Measurements from ENCODE around the gene FBP1.

FBP1 gene

DNA sequence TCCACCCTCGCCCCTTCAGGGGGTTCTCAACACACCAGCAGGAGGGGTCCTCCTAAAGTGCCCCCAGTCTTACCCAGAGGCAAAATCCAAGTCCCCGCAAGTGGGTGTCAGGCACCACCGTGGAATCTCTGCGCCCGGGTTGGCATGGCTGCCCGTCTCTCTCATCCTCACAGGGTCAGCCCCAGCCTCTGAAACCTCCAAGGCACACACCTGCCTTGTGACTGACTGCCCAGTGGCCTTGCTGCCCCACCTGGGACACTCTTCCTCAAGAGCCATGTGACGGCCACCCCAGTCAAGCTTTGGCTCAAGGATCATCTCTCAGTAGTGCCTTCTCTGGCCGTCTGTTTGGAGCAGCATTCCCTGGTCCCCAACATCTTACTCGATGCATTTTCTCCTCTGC is 50.6 kb downstream of the FBP1 start:
- Histone ChIP-seq H3K36me3 (ENCODE audit: control insufficient read depth, low read depth, low read length) (no peaks in the 10 kb centered on the region), H3K27ac (ENCODE audit: low read length) (no peak overlapping the region), H3K27me3 (ENCODE audit: control insufficient read depth, insufficient read depth, low read length) (no peaks in the 10 kb centered on the region), H3K9me3 (ENCODE audit: control insufficient read depth, low read depth, low read length) (no peaks in the 10 kb centered on the region), H3K9ac (ENCODE audit: low read length) (no peak overlapping the region), H3K4me1 (ENCODE audit: control insufficient read depth, low read depth, low read length) (no peaks in the 10 kb centered on the region), H3K4me3 (ENCODE audit: low read length) (no peak overlapping the region)

DNA sequence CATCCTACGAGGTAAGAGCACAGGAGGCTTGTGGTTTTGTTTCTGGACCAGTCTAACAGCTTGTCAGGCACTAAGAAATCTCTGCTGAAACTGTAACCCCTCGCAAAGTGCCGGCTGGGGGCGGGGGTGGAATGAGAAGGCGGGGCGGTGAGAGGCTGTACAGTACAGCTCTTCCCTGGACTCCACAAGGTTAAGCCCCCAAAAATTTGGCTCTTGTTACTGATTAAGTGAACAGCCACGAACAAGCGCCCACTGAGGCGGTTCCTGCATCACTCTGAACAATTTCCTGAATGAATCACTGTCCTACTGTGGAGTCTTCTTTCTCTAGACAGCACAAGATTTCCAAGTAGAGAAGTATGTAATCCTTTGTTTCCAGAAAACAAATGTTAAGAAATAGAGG is 52.5 kb downstream of the FBP1 start:
- Histone ChIP-seq H3K4me1 (ENCODE audit: control insufficient read depth, low read depth, low read length) (no peaks in the 10 kb centered on the region), H3K36me3 (ENCODE audit: control insufficient read depth, low read depth, low read length) (no peaks in the 10 kb centered on the region), H3K27ac (ENCODE audit: low read length) (no peak overlapping the region), H3K27me3 (ENCODE audit: control insufficient read depth, insufficient read depth, low read length) (no peaks in the 10 kb centered on the region), H3K9me3 (ENCODE audit: control insufficient read depth, low read depth, low read length) (no peaks in the 10 kb centered on the region), H3K9ac (ENCODE audit: low read length) (no peak overlapping the region), H3K4me3 (ENCODE audit: low read length) (no peak overlapping the region)

DNA sequence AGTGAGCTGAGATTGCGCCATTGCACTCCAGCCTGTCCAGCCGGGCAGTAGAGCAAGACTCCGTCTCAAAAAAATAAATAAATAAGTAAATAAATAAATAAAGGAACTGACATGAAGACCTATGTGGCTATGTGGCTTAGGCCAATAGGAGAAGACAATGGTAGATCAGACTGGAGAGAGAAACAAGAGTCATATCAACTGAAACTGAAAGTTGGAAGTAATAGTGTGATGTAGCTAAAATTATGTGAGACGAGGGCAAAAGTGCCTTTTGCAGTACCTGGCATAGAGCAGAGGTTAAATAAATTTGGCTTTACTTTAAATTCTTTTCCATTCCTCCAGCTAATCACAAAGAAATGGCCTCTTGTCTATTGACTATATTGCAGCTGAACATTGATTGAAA is 53.0 kb downstream of the FBP1 start:
- H3K27ac ChIP-seq (ENCODE audit: low read length), result no peak overlapping the region
- no peak overlapping the region for H3K9ac ChIP-seq (ENCODE audit: low read length)
- H3K27me3 ChIP-seq (ENCODE audit: control insufficient read depth, insufficient read depth, low read length), result no peaks in the 10 kb centered on the region

DNA sequence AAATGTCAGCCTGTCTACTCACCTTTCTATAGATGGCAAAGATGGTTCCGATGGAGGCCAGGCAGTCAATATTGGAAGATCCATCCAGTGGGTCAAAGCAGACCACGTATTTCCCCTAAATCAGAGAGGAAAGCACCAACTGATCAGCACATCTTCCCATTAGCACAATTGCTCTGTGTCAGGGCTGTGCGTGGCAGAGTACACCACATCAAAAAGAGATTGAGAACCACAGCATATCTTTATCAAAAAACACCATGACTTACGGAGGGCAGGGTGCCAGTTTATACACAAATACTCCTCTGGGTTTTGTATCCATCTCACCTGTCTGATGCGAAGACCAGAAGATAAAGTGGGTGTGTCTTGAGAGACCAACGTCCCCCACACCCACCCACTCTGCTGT is 54.8 kb downstream of the FBP1 start:
- Histone ChIP-seq H3K9ac (ENCODE audit: low read length) (no peak overlapping the region), H3K36me3 (ENCODE audit: control insufficient read depth, low read depth, low read length) (no peaks in the 10 kb centered on the region), H3K9me3 (ENCODE audit: control insufficient read depth, low read depth, low read length) (no peaks in the 10 kb centered on the region)

More for the DNA sequence above, 53.0 kb downstream of the FBP1 start:
- no peaks in the 10 kb centered on the region for H3K36me3 ChIP-seq (ENCODE audit: control insufficient read depth, low read depth, low read length)
- no peaks in the 10 kb centered on the region for H3K4me1 ChIP-seq (ENCODE audit: control insufficient read depth, low read depth, low read length)
- no peak overlapping the region for H3K4me3 ChIP-seq (ENCODE audit: low read length)
- no peaks in the 10 kb centered on the region for H3K9me3 ChIP-seq (ENCODE audit: control insufficient read depth, low read depth, low read length)

DNA sequence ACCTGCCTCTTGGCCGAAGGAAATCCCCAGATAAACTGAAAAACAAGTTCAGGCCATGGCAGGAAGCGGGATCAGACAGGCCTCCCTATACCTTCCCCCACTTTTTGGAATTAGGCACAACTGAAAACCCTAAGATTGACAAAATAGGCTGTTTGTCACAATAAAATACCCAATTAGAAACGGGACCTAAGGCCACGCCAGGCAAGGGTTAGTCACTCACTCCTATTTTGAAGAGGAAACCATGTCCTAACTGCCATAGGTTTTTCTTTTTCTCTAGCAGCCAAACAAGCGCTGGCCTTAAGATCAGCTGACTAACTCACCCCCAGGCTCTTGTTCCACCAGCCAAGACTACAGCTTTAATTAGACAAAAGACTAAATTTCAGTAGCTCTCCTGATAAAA is 57.6 kb downstream of the FBP1 start:
- Histone ChIP-seq H3K9me3 (ENCODE audit: control insufficient read depth, low read depth, low read length) (no peaks in the 10 kb centered on the region), H3K27me3 (ENCODE audit: control insufficient read depth, insufficient read depth, low read length) (no peaks in the 10 kb centered on the region), H3K9ac (ENCODE audit: low read length) (no peak overlapping the region), H3K4me1 (ENCODE audit: control insufficient read depth, low read depth, low read length) (no peaks in the 10 kb centered on the region), H3K4me3 (ENCODE audit: low read length) (no peak overlapping the region), H3K27ac (ENCODE audit: low read length) (no peak overlapping the region), H3K36me3 (ENCODE audit: control insufficient read depth, low read depth, low read length) (no peaks in the 10 kb centered on the region)

More for the DNA sequence above, 54.8 kb downstream of the FBP1 start:
- Histone ChIP-seq H3K4me3 (ENCODE audit: low read length) (no peak overlapping the region), H3K27ac (ENCODE audit: low read length) (no peak overlapping the region), H3K27me3 (ENCODE audit: control insufficient read depth, insufficient read depth, low read length) (no peaks in the 10 kb centered on the region), H3K4me1 (ENCODE audit: control insufficient read depth, low read depth, low read length) (no peaks in the 10 kb centered on the region)

DNA sequence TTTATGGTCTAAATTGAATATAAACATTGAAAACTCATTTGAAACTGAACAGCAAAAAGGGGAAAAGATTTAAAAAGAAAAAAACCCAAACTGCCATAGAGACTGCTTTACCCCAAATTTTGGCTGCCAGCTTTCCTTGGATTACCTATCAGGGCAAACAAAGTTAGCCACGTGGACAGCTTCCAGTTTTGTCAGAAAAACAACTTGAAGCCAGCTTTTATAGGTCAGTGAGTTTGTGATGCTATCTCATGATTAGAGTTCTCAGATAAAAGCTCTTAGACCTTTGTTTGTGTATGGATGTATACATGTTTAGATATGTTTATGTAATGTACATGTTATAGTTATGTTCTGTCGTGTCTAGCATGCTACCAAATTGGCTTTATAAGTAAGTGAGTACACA is 61.7 kb downstream of the FBP1 start:
- Histone ChIP-seq H3K4me1 (ENCODE audit: control insufficient read depth, low read depth, low read length) (no peaks in the 10 kb centered on the region), H3K27me3 (ENCODE audit: control insufficient read depth, insufficient read depth, low read length) (peaks cover under 1% of the 10 kb centered on the region), H3K27ac (ENCODE audit: low read length) (no peak overlapping the region), H3K9me3 (ENCODE audit: control insufficient read depth, low read depth, low read length) (no peaks in the 10 kb centered on the region), H3K36me3 (ENCODE audit: control insufficient read depth, low read depth, low read length) (no peaks in the 10 kb centered on the region), H3K9ac (ENCODE audit: low read length) (no peak overlapping the region), H3K4me3 (ENCODE audit: low read length) (no peak overlapping the region)

DNA sequence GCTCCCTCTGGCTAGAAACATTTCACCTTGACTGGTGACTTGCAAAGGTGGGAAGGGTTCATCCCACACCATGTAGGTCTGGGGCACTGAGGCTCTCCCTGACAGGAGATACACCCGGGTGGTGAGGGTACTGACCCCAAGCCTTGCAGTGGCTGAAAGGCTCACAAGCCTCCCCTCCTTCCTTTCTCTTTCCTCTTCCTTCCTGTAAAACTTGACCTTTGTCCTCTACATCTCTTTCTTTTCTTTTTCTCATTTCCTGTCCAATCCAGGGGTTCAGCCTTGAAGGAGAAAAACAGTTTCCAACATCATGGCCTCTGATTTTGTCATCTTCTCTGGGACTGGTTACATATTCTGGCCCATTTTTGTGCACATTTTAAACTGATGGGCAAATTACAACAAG is 62.3 kb downstream of the FBP1 start:
- Histone ChIP-seq H3K36me3 (ENCODE audit: control insufficient read depth, low read depth, low read length) (no peaks in the 10 kb centered on the region), H3K27me3 (ENCODE audit: control insufficient read depth, insufficient read depth, low read length) (peaks cover 4% of the 10 kb centered on the region), H3K4me3 (ENCODE audit: low read length) (no peak overlapping the region), H3K4me1 (ENCODE audit: control insufficient read depth, low read depth, low read length) (no peaks in the 10 kb centered on the region), H3K9me3 (ENCODE audit: control insufficient read depth, low read depth, low read length) (no peaks in the 10 kb centered on the region), H3K27ac (ENCODE audit: low read length) (no peak overlapping the region), H3K9ac (ENCODE audit: low read length) (no peak overlapping the region)

DNA sequence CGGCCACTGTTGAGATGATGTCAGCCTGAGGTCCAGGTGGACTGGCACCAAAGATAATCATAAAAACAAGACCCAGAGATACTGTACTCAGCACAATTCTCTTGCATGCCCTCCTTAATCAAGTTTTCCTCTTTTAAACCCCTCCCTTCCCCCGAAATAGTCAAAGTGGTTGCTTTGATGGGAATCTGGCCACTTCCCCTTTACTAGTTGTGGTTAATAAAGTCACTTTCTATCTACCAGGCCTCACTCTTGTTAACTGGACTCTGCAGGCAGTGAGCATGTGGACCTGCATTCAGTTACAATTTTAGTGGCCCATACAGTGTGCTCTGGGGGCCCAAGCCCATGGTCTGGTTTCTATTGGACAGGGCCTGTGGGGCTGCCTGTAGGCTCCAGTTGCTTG is 63.2 kb downstream of the FBP1 start:
- Histone ChIP-seq H3K9me3 (ENCODE audit: control insufficient read depth, low read depth, low read length) (no peaks in the 10 kb centered on the region), H3K36me3 (ENCODE audit: control insufficient read depth, low read depth, low read length) (no peaks in the 10 kb centered on the region), H3K27ac (ENCODE audit: low read length) (no peak overlapping the region), H3K4me3 (ENCODE audit: low read length) (no peak overlapping the region), H3K9ac (ENCODE audit: low read length) (no peak overlapping the region), H3K4me1 (ENCODE audit: control insufficient read depth, low read depth, low read length) (no peaks in the 10 kb centered on the region), H3K27me3 (ENCODE audit: control insufficient read depth, insufficient read depth, low read length) (peaks cover 4% of the 10 kb centered on the region)

DNA sequence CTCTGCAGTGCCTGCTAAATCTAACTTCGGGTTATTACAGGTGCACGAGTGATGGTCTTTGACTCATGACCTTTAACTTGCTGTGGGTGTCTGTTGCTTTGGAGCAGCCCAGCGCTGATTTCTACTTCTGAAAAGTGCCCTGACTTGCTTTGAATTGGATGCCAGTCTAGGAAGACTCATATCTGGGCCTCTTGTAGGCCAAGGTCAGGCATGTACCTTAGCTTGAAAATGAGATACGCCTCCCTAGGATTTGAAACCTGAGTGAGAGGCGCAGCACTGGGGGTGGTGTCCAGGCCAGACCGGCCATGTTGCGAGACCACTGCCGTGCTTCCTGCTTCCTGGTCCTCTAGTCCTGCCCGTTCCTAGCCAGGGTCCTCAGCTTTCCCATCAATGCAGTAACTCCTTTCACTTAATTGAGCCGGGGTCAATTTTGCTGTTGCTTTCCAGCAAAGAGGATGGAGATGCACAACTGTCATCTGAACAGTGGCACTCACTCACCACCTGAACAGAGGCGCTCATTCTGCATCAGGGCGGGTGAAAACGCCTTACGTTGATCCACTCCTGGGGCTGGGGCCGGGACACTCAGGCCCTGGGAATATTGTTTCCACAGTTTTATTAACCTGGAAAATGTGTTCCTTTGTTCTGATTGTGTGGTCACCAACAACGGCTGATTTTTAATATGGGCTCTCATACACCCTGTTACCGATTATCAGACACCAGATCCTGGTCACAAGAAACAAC is 70.2 kb downstream of the FBP1 start:
- H3K27ac ChIP-seq (ENCODE audit: low read length), result no peak overlapping the region
- H3K36me3 ChIP-seq (ENCODE audit: control insufficient read depth, low read depth, low read length), result no peaks in the 10 kb centered on the region
- no peak overlapping the region for H3K4me3 ChIP-seq (ENCODE audit: low read length)
- peaks cover 4% of the 10 kb centered on the region for H3K27me3 ChIP-seq (ENCODE audit: control insufficient read depth, insufficient read depth, low read length)
- H3K9me3 ChIP-seq (ENCODE audit: control insufficient read depth, low read depth, low read length), result no peaks in the 10 kb centered on the region
- peaks cover 7% of the 10 kb centered on the region for H3K4me1 ChIP-seq (ENCODE audit: control insufficient read depth, low read depth, low read length)
- no peak overlapping the region for H3K9ac ChIP-seq (ENCODE audit: low read length)

DNA sequence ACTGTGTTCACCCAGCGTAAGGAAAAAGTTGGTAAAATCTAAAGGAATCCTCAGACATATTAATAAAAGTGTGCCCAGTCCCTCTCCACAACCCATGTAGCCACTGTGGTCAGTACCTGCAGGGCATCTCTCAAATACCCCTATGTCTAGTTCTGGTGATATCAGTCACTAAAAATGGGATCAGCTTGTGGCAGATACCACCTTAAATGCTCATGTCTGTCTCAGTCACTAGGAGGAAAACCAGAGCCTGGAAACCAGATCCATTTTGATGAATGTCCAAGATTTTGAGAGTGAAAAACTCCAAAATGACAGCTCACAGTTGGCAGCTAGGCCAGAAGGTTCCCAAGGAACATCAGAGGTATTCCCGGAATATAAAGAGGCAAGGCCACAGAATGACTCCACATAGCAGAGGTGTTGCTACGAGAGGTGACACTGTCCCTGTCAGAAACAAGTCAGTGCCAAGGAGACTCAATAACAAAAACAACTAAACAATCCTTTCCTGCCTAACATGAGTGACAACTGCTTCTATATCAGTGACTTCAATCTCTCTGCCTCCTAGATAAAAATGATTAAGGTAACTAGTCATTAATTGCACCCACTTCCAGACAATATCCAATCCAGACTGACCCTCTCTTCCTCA is 70.9 kb downstream of the FBP1 start:
- no peak overlapping the region for H3K4me3 ChIP-seq (ENCODE audit: low read length)
- H3K9me3 ChIP-seq (ENCODE audit: control insufficient read depth, low read depth, low read length), result no peaks in the 10 kb centered on the region
- H3K9ac ChIP-seq (ENCODE audit: low read length), result no peak overlapping the region
- peaks cover 4% of the 10 kb centered on the region for H3K27me3 ChIP-seq (ENCODE audit: control insufficient read depth, insufficient read depth, low read length)
- no peak overlapping the region for H3K27ac ChIP-seq (ENCODE audit: low read length)
- H3K4me1 ChIP-seq (ENCODE audit: control insufficient read depth, low read depth, low read length), result peaks cover 7% of the 10 kb centered on the region
- H3K36me3 ChIP-seq (ENCODE audit: control insufficient read depth, low read depth, low read length), result no peaks in the 10 kb centered on the region

DNA sequence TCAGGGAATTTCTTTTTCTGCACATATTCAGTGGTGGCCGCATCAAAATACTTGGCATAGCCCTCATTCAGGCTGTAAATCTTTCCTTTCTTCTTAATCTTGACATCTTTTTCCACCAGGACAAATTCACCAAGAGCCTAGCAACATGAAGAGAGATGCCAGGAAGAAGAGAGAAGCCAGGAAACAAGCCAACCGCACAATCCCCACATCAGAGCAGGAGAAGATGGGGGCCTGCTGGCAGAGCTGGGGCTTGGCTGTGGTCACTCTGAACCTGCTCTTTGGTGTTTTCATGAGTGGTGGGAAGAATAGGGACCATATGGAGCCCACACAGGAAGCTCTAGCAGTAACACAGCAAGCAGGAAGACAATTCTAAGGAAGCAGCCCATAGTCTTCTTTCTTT is 72.0 kb downstream of the FBP1 start:
- no peak overlapping the region for H3K9ac ChIP-seq (ENCODE audit: low read length)
- no peaks in the 10 kb centered on the region for H3K9me3 ChIP-seq (ENCODE audit: control insufficient read depth, low read depth, low read length)
- H3K27ac ChIP-seq (ENCODE audit: low read length), result no peak overlapping the region
- H3K27me3 ChIP-seq (ENCODE audit: control insufficient read depth, insufficient read depth, low read length), result peaks cover under 1% of the 10 kb centered on the region
- no peak overlapping the region for H3K4me3 ChIP-seq (ENCODE audit: low read length)
- H3K36me3 ChIP-seq (ENCODE audit: control insufficient read depth, low read depth, low read length), result peaks cover 7% of the 10 kb centered on the region
- peaks cover 7% of the 10 kb centered on the region for H3K4me1 ChIP-seq (ENCODE audit: control insufficient read depth, low read depth, low read length)

DNA sequence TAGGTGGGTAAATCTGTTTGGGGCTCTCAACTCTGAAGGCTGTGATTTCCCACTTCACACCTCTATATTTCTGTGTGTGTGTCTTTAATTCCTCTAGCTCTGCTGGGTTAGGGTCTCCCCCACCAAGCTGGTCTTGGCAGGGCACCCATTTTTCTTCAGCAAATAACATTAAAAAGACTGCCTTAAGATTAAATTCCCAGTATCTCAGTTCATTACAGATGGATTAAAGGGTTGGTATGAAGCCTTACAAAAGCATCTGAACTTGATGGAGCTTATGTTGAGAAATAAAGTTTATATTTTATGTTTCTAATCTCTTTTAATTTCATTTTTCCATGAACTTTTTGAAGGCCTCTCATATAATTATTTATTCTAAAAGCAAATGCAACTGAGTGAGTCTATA is 72.8 kb downstream of the FBP1 start:
- peaks cover 7% of the 10 kb centered on the region for H3K4me1 ChIP-seq (ENCODE audit: control insufficient read depth, low read depth, low read length)
- no peak overlapping the region for H3K9ac ChIP-seq (ENCODE audit: low read length)
- H3K9me3 ChIP-seq (ENCODE audit: control insufficient read depth, low read depth, low read length), result no peaks in the 10 kb centered on the region
- no peak overlapping the region for H3K4me3 ChIP-seq (ENCODE audit: low read length)
- no peak overlapping the region for H3K27ac ChIP-seq (ENCODE audit: low read length)
- H3K27me3 ChIP-seq (ENCODE audit: control insufficient read depth, insufficient read depth, low read length), result no peaks in the 10 kb centered on the region
- H3K36me3 ChIP-seq (ENCODE audit: control insufficient read depth, low read depth, low read length), result peaks cover 7% of the 10 kb centered on the region

All from iPS-18a (cell line).